GM12801 (cell line): ENCODE measurements around the gene TNS4.

Experiments used
- TF ChIP-seq, protein P1 (sequence below): IDR thresholded peaks from one replicate; pipeline ENCODE4 v1.5.1; 2011; ENCODE audit warnings: control low read depth; ENCODE audit not compliant: insufficient read length; ENCODE audit errors: extremely low read depth

Gene TNS4

GRCh38 chr17:40470932-40471828 lies 30.2 kb downstream of the TNS4 start:
- TF ChIP-seq, protein P1, sequence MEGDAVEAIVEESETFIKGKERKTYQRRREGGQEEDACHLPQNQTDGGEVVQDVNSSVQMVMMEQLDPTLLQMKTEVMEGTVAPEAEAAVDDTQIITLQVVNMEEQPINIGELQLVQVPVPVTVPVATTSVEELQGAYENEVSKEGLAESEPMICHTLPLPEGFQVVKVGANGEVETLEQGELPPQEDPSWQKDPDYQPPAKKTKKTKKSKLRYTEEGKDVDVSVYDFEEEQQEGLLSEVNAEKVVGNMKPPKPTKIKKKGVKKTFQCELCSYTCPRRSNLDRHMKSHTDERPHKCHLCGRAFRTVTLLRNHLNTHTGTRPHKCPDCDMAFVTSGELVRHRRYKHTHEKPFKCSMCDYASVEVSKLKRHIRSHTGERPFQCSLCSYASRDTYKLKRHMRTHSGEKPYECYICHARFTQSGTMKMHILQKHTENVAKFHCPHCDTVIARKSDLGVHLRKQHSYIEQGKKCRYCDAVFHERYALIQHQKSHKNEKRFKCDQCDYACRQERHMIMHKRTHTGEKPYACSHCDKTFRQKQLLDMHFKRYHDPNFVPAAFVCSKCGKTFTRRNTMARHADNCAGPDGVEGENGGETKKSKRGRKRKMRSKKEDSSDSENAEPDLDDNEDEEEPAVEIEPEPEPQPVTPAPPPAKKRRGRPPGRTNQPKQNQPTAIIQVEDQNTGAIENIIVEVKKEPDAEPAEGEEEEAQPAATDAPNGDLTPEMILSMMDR: no peak

- TF ChIP-seq, protein P1: no peak
Observed at GRCh38 chr17:40469805-40470675, 31.4 kb downstream of the TNS4 start.

DNA sequence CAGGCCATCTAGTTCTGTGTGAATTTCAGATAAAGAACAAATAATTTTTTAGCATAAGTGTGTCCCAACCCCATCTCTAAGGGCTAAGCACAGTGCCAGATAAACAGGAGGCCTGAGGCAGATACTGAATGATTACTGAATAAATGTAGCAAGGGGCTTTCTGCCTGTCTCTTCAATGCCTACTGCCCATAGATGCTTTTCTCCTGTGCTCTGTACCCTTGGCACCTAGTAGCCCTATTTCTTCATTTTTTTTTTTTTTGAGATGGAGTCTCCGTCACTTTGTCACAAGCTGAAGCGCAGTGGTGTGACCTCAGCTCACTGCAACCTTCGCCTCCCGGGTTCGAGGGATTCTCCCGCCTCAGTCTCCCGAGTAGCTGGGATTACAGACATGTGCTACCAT lies 32.9 kb downstream of the TNS4 start:
- TF ChIP-seq, protein P1: no peak

GRCh38 chr17:40467281-40467867 lies 34.0 kb downstream of the TNS4 start:
- TF ChIP-seq, protein P1: no peak

DNA sequence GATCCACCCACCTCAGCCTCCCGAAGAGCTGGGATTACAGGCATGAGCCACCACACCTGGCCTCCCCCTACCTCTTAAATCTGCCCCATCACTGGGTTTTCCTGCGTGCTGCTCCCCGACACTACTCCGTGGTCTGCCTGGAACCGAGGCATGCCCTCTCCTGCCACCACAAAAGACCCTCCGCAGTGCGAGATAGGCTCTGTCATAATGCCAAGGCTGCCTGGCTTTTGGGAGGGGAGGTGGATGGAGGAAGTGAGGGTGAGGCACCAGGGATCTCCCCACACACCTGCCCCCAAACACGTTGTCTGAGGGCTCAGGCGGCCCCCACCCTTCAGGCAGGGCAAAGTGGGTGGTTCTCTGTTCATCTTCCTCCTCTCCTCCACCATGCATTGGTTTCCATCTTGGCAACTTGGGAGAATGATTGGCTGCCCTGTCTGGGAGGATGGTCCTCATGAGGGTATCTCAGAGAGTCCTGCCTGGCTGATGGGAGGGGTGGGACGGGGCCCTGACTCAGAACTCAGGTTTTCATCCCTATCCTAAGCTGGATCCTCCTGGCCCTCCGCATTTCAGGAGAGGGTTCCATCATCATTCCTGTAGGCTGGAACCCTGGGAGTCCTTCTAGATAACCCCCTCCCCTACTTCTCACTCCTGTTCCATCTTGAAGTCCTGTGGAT lies 35.0 kb downstream of the TNS4 start:
- TF ChIP-seq, protein P1: no peak

DNA sequence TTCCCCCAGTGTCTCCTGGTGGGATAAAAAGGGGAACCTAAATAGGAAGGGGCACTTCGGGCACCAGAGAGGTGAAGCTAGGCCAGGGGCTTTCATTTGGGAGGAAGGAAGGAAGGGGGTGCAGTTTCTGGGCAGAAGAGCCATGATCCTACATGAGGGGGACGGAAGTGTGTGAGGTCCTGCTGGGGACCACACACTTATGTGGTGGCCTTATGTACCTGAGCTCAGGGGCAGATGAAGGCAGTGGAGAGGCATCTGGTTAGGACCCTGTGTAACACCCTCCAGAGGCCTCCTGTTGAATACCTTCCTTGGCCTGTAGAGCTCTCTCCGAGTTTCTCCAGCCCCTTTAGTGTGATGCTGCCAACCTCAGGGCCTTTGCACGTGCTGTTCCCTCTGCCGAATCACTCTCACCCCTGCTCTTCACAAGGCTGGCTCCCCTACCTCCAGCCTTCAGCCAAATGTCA lies 37.0 kb downstream of the TNS4 start:
- TF ChIP-seq, protein P1: no peak
